Gastroesophageal sphincter (tissue), 3 donors: Measurements from ENCODE around the gene TMED4.

Source experiments
- EP300 ChIP-seq: sonication (generic); formaldehyde crosslinking; IDR thresholded peaks from one replicate; pipeline ENCODE4 v1.6.1; 2017; ENCODE audit warnings: antibody characterized with exemption, mild to moderate bottlenecking
- POLR2A ChIP-seq, 2 donors: fragments of 450-650 bp; IDR thresholded peaks; one replicate each; pipeline ENCODE4 v1.6.1; 2017; ENCODE audit warnings: antibody characterized with exemption in 2 of 2, mild to moderate bottlenecking in 2 of 2, moderate library complexity in 1 of 2
- POLR2AphosphoS5 ChIP-seq: sonication (generic); formaldehyde crosslinking; IDR thresholded peaks from one replicate; pipeline ENCODE4 v1.6.1; 2017; ENCODE audit warnings: antibody characterized with exemption
- TF ChIP-seq, protein P1 (sequence below), 4 experiments: fragments of 200-600 bp in 2 of 4; fragments of 450-650 bp in 2 of 4; sonication (generic) in 1 of 4; IDR thresholded peaks; one replicate each; pipeline ENCODE4 v1.5.1; 2017 to 2019; ENCODE audit warnings: antibody characterized with exemption in 4 of 4, mild to moderate bottlenecking in 2 of 4, moderate library complexity in 2 of 4

DNA sequence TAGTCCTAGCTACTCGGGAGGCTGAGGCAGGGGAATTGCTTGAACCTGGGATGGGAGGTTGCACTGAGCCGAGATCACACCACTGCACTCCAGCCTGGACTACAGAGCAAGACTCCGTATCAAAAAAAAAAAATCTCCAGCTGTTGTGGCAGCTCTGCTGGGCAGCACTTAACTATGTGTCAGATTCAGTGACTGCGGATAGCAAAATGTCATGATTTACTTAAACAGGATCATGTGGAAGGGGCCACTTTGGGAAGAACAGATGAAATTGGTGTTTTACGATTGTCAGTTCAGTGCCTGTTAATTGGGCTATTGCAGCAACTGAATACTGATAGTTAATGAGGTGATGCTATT is 39.7 kb upstream of the TMED4 start:
- no peak for TF ChIP-seq POLR2AphosphoS5
- TF ChIP-seq, protein P1, sequence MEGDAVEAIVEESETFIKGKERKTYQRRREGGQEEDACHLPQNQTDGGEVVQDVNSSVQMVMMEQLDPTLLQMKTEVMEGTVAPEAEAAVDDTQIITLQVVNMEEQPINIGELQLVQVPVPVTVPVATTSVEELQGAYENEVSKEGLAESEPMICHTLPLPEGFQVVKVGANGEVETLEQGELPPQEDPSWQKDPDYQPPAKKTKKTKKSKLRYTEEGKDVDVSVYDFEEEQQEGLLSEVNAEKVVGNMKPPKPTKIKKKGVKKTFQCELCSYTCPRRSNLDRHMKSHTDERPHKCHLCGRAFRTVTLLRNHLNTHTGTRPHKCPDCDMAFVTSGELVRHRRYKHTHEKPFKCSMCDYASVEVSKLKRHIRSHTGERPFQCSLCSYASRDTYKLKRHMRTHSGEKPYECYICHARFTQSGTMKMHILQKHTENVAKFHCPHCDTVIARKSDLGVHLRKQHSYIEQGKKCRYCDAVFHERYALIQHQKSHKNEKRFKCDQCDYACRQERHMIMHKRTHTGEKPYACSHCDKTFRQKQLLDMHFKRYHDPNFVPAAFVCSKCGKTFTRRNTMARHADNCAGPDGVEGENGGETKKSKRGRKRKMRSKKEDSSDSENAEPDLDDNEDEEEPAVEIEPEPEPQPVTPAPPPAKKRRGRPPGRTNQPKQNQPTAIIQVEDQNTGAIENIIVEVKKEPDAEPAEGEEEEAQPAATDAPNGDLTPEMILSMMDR (IDR thresholded peaks at IDR 0.05) = no peak
- TF ChIP-seq POLR2A (IDR thresholded peaks at IDR 0.05) = no peak
- no peak for TF ChIP-seq EP300
